AG04449 (cell line): ENCODE results near the gene UBTD1.
"Not testable (repeated sequence)": the region's sequence is repeated elsewhere in the genome, so short reads cannot be mapped to it uniquely, and the experiment has no call there.

Experiments used
- CTCF ChIA-PET: fragments of 350-600 bp; formaldehyde crosslinking; extraction: SDS; loops from one replicate; lab custom pipeline; 2021; ENCODE audit warnings: antibody characterized with exemption; lab: Yijun Ruan, JAX
- POLR2A ChIA-PET: fragments of 400-600, 350-600 bp; formaldehyde crosslinking; extraction: SDS; loops from one replicate; lab custom pipeline; 2020; ENCODE audit warnings: antibody characterized with exemption, inconsistent platforms; lab: Yijun Ruan, JAX
- DNase-seq: peaks from one replicate; pipeline ENCODE4 v3.0.0-alpha.2; 2010; ENCODE audit warnings: low read depth, low spot score
- H3K4me3 ChIP-seq: 2 replicates; pipeline ENCODE4 v1.5.1; 2011; ENCODE audit warnings: low read depth, mild to moderate bottlenecking, control low read depth, low read length
- TF ChIP-seq, protein P1 (sequence below): IDR thresholded peaks from one replicate; pipeline ENCODE4 v1.5.1; 2011; ENCODE audit warnings: mild to moderate bottlenecking, moderate library complexity, low read length, control low read depth, inconsistent platforms; ENCODE audit not compliant: insufficient read depth; ENCODE audit errors: missing control alignments

The UBTD1 gene

DNA sequence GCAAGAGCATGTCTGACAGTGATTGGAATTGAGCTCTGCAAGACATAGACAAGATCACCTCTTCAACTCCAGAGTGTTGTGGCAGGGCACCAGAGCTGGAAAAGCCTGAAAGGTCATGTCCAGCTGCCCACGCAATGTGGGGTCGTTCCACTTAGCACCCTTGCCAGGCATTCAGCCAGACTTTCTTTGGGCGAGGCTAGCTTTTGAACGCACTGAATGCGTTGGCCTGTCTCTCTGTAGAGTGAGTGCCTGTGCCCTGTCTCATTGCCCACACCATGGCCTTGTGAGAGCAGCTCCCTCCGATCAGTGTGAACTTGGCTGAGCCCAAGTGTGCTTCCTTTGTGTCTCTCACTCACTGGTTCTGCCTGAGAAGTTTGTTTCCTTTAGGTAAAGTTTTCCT lies 23.3 kb downstream of the UBTD1 start:
- no peak for DNase-seq
- TF ChIP-seq, protein P1, sequence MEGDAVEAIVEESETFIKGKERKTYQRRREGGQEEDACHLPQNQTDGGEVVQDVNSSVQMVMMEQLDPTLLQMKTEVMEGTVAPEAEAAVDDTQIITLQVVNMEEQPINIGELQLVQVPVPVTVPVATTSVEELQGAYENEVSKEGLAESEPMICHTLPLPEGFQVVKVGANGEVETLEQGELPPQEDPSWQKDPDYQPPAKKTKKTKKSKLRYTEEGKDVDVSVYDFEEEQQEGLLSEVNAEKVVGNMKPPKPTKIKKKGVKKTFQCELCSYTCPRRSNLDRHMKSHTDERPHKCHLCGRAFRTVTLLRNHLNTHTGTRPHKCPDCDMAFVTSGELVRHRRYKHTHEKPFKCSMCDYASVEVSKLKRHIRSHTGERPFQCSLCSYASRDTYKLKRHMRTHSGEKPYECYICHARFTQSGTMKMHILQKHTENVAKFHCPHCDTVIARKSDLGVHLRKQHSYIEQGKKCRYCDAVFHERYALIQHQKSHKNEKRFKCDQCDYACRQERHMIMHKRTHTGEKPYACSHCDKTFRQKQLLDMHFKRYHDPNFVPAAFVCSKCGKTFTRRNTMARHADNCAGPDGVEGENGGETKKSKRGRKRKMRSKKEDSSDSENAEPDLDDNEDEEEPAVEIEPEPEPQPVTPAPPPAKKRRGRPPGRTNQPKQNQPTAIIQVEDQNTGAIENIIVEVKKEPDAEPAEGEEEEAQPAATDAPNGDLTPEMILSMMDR = no peak
- no peak overlapping the region for H3K4me3 ChIP-seq
- CTCF ChIA-PET = interaction anchor here (1.2 to 5.8 kb wide), 6 partner anchors 10 to 90 kb away, joined by 3 to 36 read pairs (median 4); no protein-coding TSS in a partner anchor
- POLR2A ChIA-PET = interaction anchor here (1.6 kb wide), 1 partner anchor 11 kb away, joined by 5 read pairs; no protein-coding TSS in a partner anchor

DNA sequence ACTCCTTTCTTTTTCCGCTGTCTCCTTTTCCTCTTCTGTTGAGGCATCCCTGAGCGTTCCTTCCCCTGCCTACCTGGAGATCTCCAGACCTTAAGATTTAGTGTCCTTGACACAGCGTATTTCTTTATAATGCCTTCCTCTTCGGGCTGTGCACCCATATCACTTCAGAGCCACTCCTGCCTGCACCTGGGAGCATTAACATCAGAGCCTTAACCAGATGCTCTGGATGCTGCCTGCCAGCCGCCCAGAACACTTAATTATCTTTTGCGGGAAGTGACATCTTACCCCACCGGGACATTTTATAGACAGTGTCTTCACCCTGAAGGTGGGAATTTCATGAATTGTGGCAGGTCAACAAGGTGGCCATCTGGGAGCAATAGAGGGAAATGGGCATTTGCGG lies 24.2 kb downstream of the UBTD1 start:
- CTCF ChIA-PET = interaction anchor here (1.2 to 5.8 kb wide), 5 partner anchors 11 to 90 kb away, joined by 3 to 36 read pairs (median 3); no protein-coding TSS in a partner anchor
- DNase-seq = no peak
- H3K4me3 ChIP-seq = no peak overlapping the region
- TF ChIP-seq, protein P1 = no peak
- POLR2A ChIA-PET = interaction anchor here (1.6 kb wide), 1 partner anchor 10 kb away, joined by 5 read pairs; no protein-coding TSS in a partner anchor

DNA sequence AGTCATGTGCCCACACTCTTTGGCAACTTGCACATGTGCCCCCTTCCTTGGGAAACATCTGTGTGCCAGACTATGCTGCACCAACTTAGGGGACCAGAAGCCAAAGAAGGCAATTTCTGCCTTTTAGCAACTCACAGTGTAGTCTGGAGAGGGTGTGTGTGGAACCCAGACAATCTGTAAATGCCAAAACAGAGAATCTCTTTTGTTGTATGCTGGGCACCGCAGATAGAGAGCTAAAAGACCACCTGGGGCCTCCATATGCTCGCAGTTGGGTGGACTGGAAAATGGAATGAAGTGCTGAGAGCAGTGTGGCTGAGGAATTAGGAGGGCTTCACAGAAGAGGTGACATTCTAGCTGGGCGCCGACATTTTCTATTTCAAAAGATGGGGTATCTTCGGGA lies 26.4 kb downstream of the UBTD1 start:
- no peak for DNase-seq
- H3K4me3 ChIP-seq = no peak overlapping the region
- ChIA-PET POLR2A (no interaction called here), CTCF (interaction anchor here (0.9 to 1.5 kb wide), 5 partner anchors 9 to 29 kb away, joined by 3 to 7 read pairs (median 3); no protein-coding TSS in a partner anchor)
- TF ChIP-seq, protein P1 = no peak

DNA sequence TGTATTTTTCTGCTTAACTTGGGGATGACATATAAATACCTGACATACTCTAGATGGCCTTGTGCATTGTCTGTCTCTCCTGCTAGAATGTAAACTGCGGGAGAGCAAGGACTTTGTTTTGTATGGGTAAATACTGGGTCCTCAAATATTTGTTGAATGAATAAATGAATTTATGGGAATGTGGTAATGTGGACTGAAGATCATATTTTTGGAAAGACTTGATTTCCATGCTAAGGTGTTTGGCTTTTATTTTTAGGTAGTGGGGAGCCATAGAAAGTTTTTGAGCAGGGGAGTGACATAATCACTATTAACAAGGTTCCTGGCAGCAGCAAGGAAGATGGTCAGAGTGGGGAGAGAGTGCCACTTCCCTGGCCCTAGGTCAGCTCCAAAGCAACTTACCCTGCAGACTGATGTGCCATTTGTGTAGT lies 27.0 kb downstream of the UBTD1 start:
- ChIA-PET CTCF (interaction anchor here (1.3 to 1.5 kb wide), 2 partner anchors 9 to 11 kb away, joined by 4 to 7 read pairs; no protein-coding TSS in a partner anchor), POLR2A (no interaction called here)
- no peak for DNase-seq
- TF ChIP-seq, protein P1 = no peak
- H3K4me3 ChIP-seq = no peak overlapping the region

DNA sequence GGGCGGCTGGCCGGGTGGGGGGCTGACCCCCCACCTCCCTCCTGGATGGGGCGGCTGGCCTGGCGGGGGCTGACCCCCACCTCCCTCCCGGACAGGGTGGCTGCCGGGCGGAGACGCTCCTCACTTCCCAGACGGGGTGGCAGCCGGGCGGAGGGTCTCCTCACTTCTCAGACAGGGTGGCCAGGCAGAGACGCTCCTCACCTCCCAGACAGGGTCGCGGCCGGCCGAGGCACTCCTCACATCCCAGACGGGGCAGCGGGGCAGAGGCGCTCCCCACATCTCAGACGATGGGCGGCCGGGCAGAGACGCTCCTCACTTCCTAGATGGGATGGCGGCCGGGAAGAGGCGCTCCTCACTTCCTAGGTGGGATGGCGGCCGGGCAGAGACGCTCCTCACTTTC lies 30.2 kb downstream of the UBTD1 start:
- DNase-seq, CTCF ChIA-PET: not testable (repeated sequence)

DNA sequence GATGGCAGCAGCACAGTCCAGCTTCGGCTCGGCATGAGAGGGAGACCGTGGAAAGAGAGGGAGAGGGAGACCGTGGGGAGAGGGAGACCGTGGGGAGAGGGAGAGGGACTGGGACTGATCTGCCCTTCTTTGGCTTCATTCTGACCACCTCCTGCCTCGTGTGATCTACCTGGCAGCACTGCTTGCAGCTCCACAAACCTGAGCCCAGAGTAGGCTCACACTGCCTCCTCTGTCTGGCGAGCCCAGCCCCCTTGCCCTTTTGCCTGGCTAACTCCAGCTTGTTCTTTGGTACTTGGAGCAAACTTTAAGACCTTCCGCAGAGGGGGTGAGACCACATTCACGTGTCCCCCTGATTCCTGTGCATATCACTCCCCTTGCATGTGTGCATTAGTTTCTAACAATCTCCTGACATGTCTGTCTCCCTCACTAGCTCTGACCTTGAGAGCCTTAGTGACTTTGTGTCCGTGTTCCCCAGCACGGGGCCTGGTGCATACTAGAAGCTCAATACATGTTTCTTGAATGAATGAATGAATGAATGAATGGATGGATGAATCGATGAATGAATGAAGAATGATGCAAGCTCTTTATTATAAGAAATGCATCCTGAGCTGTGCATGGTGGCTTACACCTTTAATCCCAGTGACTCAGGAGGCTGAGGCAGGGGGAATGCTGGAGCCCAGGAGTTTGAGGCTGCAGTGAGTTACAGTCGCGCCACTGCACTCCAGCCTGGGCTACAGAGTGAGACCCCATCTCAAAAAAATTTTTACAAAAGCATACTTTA lies 31.2 kb downstream of the UBTD1 start:
- TF ChIP-seq, protein P1 = no peak
- ChIA-PET POLR2A (no interaction called here), CTCF (interaction anchor here (0.9 to 2.5 kb wide), 3 partner anchors 10 to 18 kb away, joined by 3 to 24 read pairs (median 3); no protein-coding TSS in a partner anchor)
- H3K4me3 ChIP-seq = no peak overlapping the region
- DNase-seq = no peak

More for the DNA sequence above, 30.2 kb downstream of the UBTD1 start:
- POLR2A ChIA-PET, H3K4me3 ChIP-seq: not testable (repeated sequence)
